Fibroblast of lung (primary cell): ENCODE data around the gene EFNA5. TPM values are rescaled to one million over a fixed set of nuclear protein-coding genes. Genes with fewer than 3 reads are reported as not detected.

Experiments
- DNase-seq, 2 donors: peaks; one replicate each; pipeline versions ENCODE4 v3.0.0 to v3.0.0-alpha.2; 2010; ENCODE audit warnings: low read depth in 2 of 2
- H2AFZ ChIP-seq: 2 replicates; pipeline ENCODE4 v1.5.1; 2012; ENCODE audit warnings: low read length, control low read depth, inconsistent platforms
- H3K27ac ChIP-seq: 2 replicates; pipeline ENCODE4 v1.5.1; 2011; ENCODE audit warnings: low read length, control low read depth; ENCODE audit not compliant: insufficient read depth
- H3K27me3 ChIP-seq: 2 replicates; pipeline ENCODE4 v1.5.1; 2011; ENCODE audit warnings: mild to moderate bottlenecking, low read length; ENCODE audit not compliant: control insufficient read depth, insufficient read depth
- H3K36me3 ChIP-seq: 2 replicates; pipeline ENCODE4 v1.5.1; 2011; ENCODE audit warnings: low read length; ENCODE audit not compliant: control insufficient read depth, insufficient read depth
- H3K4me1 ChIP-seq: 2 replicates; pipeline ENCODE4 v1.5.1; 2011; ENCODE audit warnings: low read length; ENCODE audit not compliant: control insufficient read depth, insufficient read depth; ENCODE audit errors: extremely low read depth
- H3K4me2 ChIP-seq: 2 replicates; pipeline ENCODE4 v1.5.1; 2011; ENCODE audit warnings: low read length, control low read depth; ENCODE audit not compliant: insufficient read depth; ENCODE audit errors: extremely low read depth
- H3K4me3 ChIP-seq, 4 experiments: fragments of 200-600 bp in 1 of 4; sonication (generic) in 1 of 4; replicated peaks in 1 of 4; 2 replicates each; pipeline ENCODE4 v1.5.1; 2011 to 2016; ENCODE audit warnings: low read length in 4 of 4, low read depth in 3 of 4, mild to moderate bottlenecking in 3 of 4, control low read depth in 2 of 4, inconsistent platforms in 1 of 4, mixed read lengths in 1 of 4; ENCODE audit not compliant: insufficient read depth in 1 of 4; ENCODE audit errors: control extremely low read depth in 1 of 4
- H3K79me2 ChIP-seq: 2 replicates; pipeline ENCODE4 v1.5.1; 2012; ENCODE audit warnings: mild to moderate bottlenecking, low read length, inconsistent platforms; ENCODE audit not compliant: control insufficient read depth, insufficient read depth
- H3K9ac ChIP-seq: 2 replicates; pipeline ENCODE4 v1.5.1; 2011; ENCODE audit warnings: mild to moderate bottlenecking, low read length, control low read depth; ENCODE audit not compliant: insufficient read depth
- H3K9me3 ChIP-seq: 2 replicates; pipeline ENCODE4 v1.5.1; 2012; ENCODE audit warnings: low read depth, low read length; ENCODE audit not compliant: control insufficient read depth, insufficient read depth
- H4K20me1 ChIP-seq: 2 replicates; pipeline ENCODE4 v1.5.1; 2011; ENCODE audit warnings: low read length; ENCODE audit not compliant: control insufficient read depth, insufficient read depth; ENCODE audit errors: extremely low read depth
- CTCF ChIP-seq, 2 donors: IDR thresholded peaks in 1 of 2; conservative IDR thresholded peaks in 1 of 2; 1 replicate in 1 of 2; 2 replicates in 1 of 2; pipeline ENCODE4 v1.5.1; 2011 to 2012; ENCODE audit warnings: low read length in 2 of 2, control low read depth in 1 of 2, inconsistent platforms in 1 of 2, low read depth in 1 of 2, mild to moderate bottlenecking in 1 of 2
- EZH2 ChIP-seq: IDR thresholded peaks from 2 replicates; pipeline ENCODE4 v1.5.1; 2012; ENCODE audit warnings: low read length, control low read depth, mild to moderate bottlenecking; ENCODE audit errors: missing control alignments
- polyA plus RNA-seq, 2 donors: library from polyadenylated mRNA; depleted of rRNA in 1 of 2; stranded (reverse) in 1 of 2; unstranded in 1 of 2; fragments of >200 nt; gene quantifications; 2 replicates each; pipeline ENCODE4 v1.2.1, GENCODE V29; 2011 to 2012; ENCODE audit warnings: missing spikeins in 1 of 2
- total RNA-seq: library from RNA; depleted of rRNA; stranded (reverse); fragments of >200 nt; gene quantifications from 2 replicates; pipeline ENCODE4 v1.2.1, GENCODE V29; 2014

EFNA5 gene
- total and polyA plus RNA-seq, 2 donors (not counting 1 experiment from before 2014, with no cell fraction given), result 3.5 to 3.7 TPM

DNA sequence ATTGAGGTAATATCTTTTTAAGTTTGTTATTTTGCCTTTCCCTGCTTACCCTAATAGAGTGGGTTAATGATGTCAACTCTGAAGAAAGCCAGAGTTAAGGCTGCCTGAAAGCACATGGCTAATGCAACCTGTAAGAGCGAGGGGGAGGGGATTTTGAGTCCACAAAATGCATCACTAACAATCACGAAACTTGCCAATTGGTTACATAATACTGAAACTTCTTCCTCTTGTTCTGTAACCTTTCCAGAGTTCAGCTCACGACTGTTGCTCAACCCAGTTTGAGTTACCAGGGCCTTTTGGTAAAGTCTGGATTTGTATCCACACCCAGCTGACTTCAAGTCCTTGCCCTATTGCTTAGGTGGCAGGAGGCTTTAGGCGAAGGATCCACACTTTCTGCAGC, 308.8 kb downstream of the EFNA5 start:
- no peak overlapping the region for H3K27ac ChIP-seq
- TF ChIP-seq CTCF (conservative IDR thresholded peaks at IDR 0.05 in 1 of 2, IDR thresholded peaks at IDR 0.05 in 1 of 2; ENCODE audit: low read depth in 1 of 2, low read length in 2 of 2) (no peak), EZH2 (no peak)
- H3K9ac ChIP-seq, result no peak overlapping the region
- no peak overlapping the region for H3K4me3 ChIP-seq
- H3K36me3 ChIP-seq, result no peaks in the 10 kb centered on the region
- no peaks in the 10 kb centered on the region for H3K79me2 ChIP-seq
- H3K27me3 ChIP-seq, result no peaks in the 10 kb centered on the region
- DNase-seq, result peak in 1 of 2 donors; percentile 43
- H4K20me1 ChIP-seq, result no peaks in the 10 kb centered on the region
- no peak overlapping the region for H3K4me2 ChIP-seq
- no peaks in the 10 kb centered on the region for H3K4me1 ChIP-seq
- H2AFZ ChIP-seq, result no peak overlapping the region
- no peaks in the 10 kb centered on the region for H3K9me3 ChIP-seq

GRCh38 chr5:107359916-107360234, 310.9 kb downstream of the EFNA5 start:
- H3K4me1 ChIP-seq, result no peaks in the 10 kb centered on the region
- no peak for TF ChIP-seq CTCF (conservative IDR thresholded peaks at IDR 0.05 in 1 of 2, IDR thresholded peaks at IDR 0.05 in 1 of 2; ENCODE audit: low read depth in 1 of 2, low read length in 2 of 2)
- TF ChIP-seq EZH2, result no peak
- H3K27me3 ChIP-seq, result no peaks in the 10 kb centered on the region
- no peaks in the 10 kb centered on the region for H3K9me3 ChIP-seq
- no peaks in the 10 kb centered on the region for H4K20me1 ChIP-seq
- H3K27ac ChIP-seq, result no peak overlapping the region
- H3K36me3 ChIP-seq, result no peaks in the 10 kb centered on the region
- H3K4me2 ChIP-seq, result no peak overlapping the region
- no peak overlapping the region for H3K9ac ChIP-seq
- no peaks in the 10 kb centered on the region for H3K79me2 ChIP-seq
- DNase-seq, result no peak
- no peak overlapping the region for H2AFZ ChIP-seq
- H3K4me3 ChIP-seq, result no peak overlapping the region

- H3K27me3 ChIP-seq, result no peaks in the 10 kb centered on the region
- no peak overlapping the region for H3K4me2 ChIP-seq
- H3K79me2 ChIP-seq, result no peaks in the 10 kb centered on the region
- H2AFZ ChIP-seq, result peak overlapping the region; percentile 0
- H3K4me3 ChIP-seq, result no peak overlapping the region
- H3K27ac ChIP-seq, result no peak overlapping the region
- no peaks in the 10 kb centered on the region for H4K20me1 ChIP-seq
- no peaks in the 10 kb centered on the region for H3K4me1 ChIP-seq
- TF ChIP-seq EZH2 (no peak), CTCF (conservative IDR thresholded peaks at IDR 0.05 in 1 of 2, IDR thresholded peaks at IDR 0.05 in 1 of 2; ENCODE audit: low read depth in 1 of 2, low read length in 2 of 2) (no peak)
- peak; percentile 63 to 70 for DNase-seq
- no peaks in the 10 kb centered on the region for H3K36me3 ChIP-seq
- H3K9me3 ChIP-seq, result no peaks in the 10 kb centered on the region
- no peak overlapping the region for H3K9ac ChIP-seq
Observed at GRCh38 chr5:107359033-107359915, 311.5 kb downstream of the EFNA5 start.
